ENCODE measurements around the gene IER5. TPM values are rescaled to one million over a fixed set of nuclear protein-coding genes. Genes with fewer than 3 reads are reported as not detected.

IER5 gene
- total and polyA plus RNA-seq, 9 of the 15 experiments (the other 6 are each of a cell fraction or from before 2014, with no cell fraction given): 2.4 to 32.1 (median 12.0) TPM

DNA sequence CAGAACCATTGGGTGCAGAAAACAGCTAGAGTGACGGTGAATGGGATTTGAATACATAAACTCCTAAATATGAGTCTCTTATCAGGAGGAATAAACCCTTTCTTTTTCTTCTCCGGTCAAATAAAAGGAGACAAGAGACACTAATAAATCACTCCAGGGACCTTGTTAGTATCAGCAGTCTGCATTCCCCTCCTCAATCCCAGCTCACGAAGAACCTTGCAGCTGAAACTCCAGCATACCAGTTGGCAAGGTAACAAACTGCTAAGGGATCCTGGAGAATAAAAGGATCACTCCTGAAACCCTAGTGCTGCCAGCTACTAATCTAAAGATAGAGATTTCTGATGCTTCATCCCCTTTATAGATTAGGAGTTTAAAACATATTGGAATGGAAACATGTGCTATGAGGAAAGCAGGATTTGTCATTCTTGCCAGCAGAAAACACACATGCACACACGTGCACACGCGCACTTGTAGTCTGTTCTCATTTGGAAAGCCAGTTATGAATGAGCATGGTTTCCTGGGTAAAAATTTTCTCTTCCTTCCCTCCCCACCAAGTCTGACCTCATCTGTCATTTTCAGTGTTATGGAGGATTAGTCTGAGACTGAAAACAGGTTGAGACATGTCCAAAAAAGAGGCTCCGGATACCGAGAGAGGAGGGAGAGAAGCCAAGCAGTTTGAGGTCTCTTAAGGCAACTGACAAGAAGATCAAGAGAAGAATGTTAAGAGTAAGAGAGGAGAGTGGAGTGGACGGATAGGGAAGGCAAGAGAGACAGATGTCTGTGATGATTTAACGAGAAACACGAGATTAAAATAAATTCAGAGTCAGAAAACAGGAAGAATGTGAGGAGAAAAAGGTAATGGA is 10.9 kb downstream of the IER5 start (continued):
- TF ChIP-seq, protein P1, sequence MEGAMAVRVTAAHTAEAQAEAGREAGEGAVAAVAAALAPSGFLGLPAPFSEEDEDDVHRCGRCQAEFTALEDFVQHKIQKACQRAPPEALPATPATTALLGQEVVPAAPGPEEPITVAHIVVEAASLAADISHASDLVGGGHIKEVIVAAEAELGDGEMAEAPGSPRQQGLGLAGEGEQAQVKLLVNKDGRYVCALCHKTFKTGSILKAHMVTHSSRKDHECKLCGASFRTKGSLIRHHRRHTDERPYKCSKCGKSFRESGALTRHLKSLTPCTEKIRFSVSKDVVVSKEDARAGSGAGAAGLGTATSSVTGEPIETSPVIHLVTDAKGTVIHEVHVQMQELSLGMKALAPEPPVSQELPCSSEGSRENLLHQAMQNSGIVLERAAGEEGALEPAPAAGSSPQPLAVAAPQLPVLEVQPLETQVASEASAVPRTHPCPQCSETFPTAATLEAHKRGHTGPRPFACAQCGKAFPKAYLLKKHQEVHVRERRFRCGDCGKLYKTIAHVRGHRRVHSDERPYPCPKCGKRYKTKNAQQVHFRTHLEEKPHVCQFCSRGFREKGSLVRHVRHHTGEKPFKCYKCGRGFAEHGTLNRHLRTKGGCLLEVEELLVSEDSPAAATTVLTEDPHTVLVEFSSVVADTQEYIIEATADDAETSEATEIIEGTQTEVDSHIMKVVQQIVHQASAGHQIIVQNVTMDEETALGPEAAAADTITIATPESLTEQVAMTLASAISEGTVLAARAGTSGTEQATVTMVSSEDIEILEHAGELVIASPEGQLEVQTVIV (CRISPR knock-in tag; IDR thresholded peaks at IDR 0.05; ENCODE audit: borderline replicate concordance): no peak
- TF ChIP-seq PCBP2 (IDR thresholded peaks at IDR 0.05; ENCODE audit: low read depth, low read length, poor library complexity, severe bottlenecking) (no peak), KLF1 (tag; IDR thresholded peaks at IDR 0.05) (no peak), NCOA4 (IDR thresholded peaks at IDR 0.05; ENCODE audit: partially characterized antibody) (peak; percentile 59), RFX7 (CRISPR knock-in tag; IDR thresholded peaks at IDR 0.05) (no peak), ASH1L (IDR thresholded peaks at IDR 0.05; ENCODE audit: borderline replicate concordance, low read depth, partially characterized antibody) (no peak), NFIX (CRISPR knock-in tag; IDR thresholded peaks at IDR 0.05; ENCODE audit: low read depth) (no peak), SMAD1 (IDR thresholded peaks at IDR 0.05; ENCODE audit: low read depth, low read length, partially characterized antibody) (no peak), ZNF184 (CRISPR knock-in tag; IDR thresholded peaks at IDR 0.05) (no peak), RCOR1 (IDR thresholded peaks at IDR 0.05; ENCODE audit: borderline replicate concordance in 1 of 2, low read depth in 2 of 2, low read length in 2 of 2) (0 out of 4 replicates have a peak, but pooled peaks of 1 of the 2 experiments have one; percentile 5), TEAD1 (CRISPR knock-in tag; IDR thresholded peaks at IDR 0.05) (0 out of 4 replicates have a peak, but pooled peaks of 1 of the 2 experiments have one; percentile 12), TAF15 (IDR thresholded peaks at IDR 0.05; ENCODE audit: low read depth, low read length) (no peak), ZSCAN32 (CRISPR knock-in tag; IDR thresholded peaks at IDR 0.05) (0 out of 2 replicates have a peak, but pooled peaks have one; percentile 12), KDM1A (IDR thresholded peaks at IDR 0.05) (no peak), ZZZ3 (IDR thresholded peaks at IDR 0.05) (no peak), DPF2 (IDR thresholded peaks at IDR 0.05) (peak; percentile 28; the same call in 1 of the 2 replicates), ZNF764 (CRISPR knock-in tag; IDR thresholded peaks at IDR 0.05; ENCODE audit: low read depth) (no peak), MXI1 (IDR thresholded peaks at IDR 0.05; ENCODE audit: low read depth, low read length) (no peak), ZNF239 (CRISPR knock-in tag; IDR thresholded peaks at IDR 0.05) (no peak), ARID2 (IDR thresholded peaks at IDR 0.05) (no peak; the same call in 1 of the 2 replicates)
- TF ChIP-seq, protein P2, sequence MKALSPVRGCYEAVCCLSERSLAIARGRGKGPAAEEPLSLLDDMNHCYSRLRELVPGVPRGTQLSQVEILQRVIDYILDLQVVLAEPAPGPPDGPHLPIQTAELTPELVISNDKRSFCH (CRISPR knock-in tag; IDR thresholded peaks at IDR 0.05): no peak
- TF ChIP-seq, protein P2 (tag; IDR thresholded peaks at IDR 0.05): no peak
- TF ChIP-seq, protein P3, sequence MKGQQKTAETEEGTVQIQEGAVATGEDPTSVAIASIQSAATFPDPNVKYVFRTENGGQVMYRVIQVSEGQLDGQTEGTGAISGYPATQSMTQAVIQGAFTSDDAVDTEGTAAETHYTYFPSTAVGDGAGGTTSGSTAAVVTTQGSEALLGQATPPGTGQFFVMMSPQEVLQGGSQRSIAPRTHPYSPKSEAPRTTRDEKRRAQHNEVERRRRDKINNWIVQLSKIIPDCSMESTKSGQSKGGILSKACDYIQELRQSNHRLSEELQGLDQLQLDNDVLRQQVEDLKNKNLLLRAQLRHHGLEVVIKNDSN (CRISPR knock-in tag; IDR thresholded peaks at IDR 0.05): no peak
- TF ChIP-seq, protein P4, sequence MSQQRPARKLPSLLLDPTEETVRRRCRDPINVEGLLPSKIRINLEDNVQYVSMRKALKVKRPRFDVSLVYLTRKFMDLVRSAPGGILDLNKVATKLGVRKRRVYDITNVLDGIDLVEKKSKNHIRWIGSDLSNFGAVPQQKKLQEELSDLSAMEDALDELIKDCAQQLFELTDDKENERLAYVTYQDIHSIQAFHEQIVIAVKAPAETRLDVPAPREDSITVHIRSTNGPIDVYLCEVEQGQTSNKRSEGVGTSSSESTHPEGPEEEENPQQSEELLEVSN (IDR thresholded peaks at IDR 0.05; ENCODE audit: borderline replicate concordance in 1 of 2, extremely low read depth in 1 of 2, insufficient read depth in 1 of 2, insufficient read length in 1 of 2, low read depth in 1 of 2, low read length in 1 of 2, poor library complexity in 1 of 2, severe bottlenecking in 1 of 2): no peak
